Frontal cortex (tissue), 4 donors: ENCODE data around the gene PPP1R9A. TPM values are rescaled to one million over a fixed set of nuclear protein-coding genes. Genes with fewer than 3 reads are reported as not detected.
"Not testable (repeated sequence)": the region's sequence is repeated elsewhere in the genome, so short reads cannot be mapped to it uniquely, and the experiment has no call there.

Experiments
- DNase-seq, 2 donors: peaks; one replicate each; pipeline ENCODE4 v3.0.0; 2012; ENCODE audit warnings: low spot score in 2 of 2
- FAIRE-seq: peaks from 2 replicates; lab custom pipeline; 2012; peaks lifted over from hg19 to GRCh38; lab: Jason Lieb, UNC
- total RNA-seq: library from RNA; depleted of rRNA; stranded (reverse); fragments of >200 nt; gene quantifications from one replicate; pipeline ENCODE4 v1.2.3, GENCODE V29; 2014
- donor health status: control.
- donor health status: control.
- donor health status: control.

The PPP1R9A gene
- total RNA-seq, 1 donor from 2014 or later, result 93.3 TPM

DNA sequence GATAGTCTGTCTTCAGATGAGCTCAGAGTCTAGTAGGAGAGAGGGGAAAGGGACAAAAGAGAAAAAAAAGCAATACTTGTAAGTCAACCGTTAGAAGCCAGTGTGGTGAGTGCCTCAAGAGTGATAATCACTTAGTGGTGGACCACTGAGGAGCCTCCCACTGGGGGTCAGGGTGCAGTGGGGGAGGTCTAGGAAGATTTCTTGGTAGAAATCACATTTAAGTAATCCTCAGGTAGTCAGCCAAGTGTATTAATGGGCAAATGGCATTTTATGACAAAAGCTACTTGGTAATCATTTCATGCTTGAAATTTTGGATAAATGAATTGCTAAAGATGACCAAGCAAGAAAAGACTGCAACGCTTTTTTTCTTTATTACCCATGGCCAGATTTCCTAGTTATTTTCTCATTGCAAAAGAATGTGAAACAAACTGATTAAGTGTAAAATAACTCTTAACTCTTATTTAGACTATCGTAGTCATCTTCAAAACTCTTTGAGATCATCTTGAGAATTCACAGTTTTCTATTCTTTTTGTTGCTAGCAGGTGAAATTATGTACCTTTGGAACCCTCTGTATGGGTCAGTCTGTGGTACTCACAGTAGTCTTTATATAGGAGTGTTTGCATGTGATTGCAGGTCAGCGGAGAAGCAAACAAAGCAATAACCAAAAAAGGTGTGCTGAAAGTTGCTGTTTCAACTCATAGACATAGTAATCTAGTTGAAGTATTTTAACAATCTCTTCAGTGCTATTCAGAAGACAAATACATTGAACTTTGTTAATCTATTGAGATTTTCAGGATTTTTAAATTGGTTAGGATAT is 63.9 kb downstream of the PPP1R9A start:
- no peak for FAIRE-seq
- DNase-seq, result no peak

DNA sequence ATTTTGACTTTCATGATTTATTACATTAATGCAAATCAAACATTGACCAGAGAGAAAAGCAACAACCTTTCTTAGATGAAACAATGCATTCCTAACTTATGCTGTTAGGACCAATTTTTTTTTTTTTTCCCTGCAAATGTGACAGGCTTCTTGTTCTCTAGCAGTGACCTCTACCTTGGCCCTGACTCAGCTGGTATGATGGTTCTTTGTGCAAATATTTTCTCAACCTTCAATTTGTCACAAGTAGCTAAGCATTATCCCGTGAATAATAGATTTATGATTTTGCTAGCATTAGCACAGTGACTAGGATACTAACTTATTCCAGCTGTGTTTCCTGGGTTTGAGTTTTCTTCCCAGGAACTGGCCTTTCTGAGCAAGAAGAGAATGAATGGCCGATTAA is 64.9 kb downstream of the PPP1R9A start:
- FAIRE-seq, result no peak
- no peak for DNase-seq

DNA sequence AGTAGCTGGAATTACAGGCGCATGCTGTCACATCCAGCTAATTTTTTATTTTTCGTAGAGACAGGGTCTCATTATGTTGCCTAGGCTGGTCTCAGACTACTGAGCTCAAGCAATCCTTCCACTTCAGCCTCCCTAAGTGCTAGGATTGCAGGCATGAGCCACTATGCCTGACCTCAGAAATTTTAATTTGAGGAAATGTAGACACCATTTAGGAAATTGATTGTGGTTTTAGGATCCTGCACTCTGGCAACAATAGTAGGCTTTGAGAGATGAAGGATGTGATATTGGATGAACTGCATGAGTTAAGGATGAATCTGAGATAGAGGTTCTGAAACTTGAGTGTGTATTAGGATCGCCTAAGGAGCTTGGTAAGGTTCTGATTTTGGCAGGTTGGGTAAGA is 66.5 kb downstream of the PPP1R9A start:
- FAIRE-seq, result no peak
- no peak for DNase-seq

DNA sequence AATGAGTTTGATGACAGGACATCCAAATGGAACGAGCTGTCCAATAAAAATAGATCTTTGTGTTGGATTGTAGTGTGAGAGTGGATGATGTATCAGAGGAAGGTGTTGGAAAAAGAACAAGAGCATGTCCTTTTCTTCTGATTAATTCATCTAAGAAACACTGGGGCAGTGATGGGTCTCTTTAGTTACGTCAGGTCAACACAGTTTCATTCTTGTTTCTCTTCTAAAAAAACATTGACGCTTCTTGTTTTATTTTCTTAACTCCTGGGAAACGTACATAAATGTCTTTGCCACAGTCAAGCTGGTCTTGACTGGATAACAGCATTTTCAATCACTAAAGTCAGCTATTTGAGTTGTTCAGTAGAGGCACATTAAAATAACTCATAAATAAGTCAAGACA is 67.0 kb downstream of the PPP1R9A start:
- FAIRE-seq (no peak), DNase-seq (no peak)

DNA sequence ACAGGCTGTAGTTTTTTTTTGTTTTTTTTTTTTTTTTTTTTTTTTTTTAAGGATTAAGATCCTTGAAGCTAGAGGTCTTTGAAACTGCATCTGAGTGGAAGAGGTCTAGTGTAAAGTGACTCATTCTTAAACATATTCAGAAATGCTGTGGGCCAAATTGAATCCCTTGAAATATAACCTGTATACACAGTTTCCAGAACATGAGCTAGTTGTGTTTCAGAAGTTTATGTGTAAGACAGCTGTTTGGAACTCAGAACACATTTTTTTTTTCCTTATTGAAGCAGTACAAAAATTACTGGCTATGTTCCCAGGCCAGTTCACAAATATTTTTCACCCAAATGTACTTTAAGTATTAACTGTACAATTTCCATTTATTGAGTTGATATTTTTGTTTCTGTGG is 67.9 kb downstream of the PPP1R9A start:
- DNase-seq (no peak), FAIRE-seq (no peak)

DNA sequence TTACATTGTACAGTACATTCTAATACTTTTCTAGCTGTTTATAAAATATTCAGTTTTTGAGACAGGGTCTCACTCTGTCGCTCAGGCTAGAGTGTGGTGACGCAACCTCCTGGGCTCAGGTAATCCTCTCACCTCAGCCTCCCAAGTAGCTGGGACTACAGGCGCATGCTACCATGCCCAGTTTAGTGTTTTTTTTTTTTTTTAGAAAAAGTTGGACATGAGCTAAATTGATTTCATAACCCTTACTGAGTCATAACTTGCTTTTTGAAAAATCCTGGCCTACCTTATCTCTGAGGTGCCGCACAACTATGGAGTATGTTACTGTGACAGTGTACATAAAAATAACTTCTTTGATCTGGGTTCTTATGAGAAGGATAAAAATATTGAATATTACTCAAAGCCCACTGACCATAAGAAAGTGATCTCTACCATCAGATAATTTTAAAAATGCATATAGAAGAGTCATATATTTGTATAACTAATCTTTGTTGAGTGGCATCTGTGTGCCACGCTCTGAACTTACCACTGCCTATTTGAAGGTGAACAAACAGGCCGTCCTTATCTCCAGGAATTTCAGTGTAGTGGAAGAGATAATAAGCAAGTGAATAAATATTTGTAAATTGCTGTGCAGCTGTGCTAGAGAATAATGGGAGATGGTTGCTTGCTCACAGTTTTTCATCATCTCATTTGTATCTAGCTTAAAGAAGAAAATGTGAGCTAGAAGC is 73.2 kb downstream of the PPP1R9A start:
- FAIRE-seq (no peak), DNase-seq (no peak)

DNA sequence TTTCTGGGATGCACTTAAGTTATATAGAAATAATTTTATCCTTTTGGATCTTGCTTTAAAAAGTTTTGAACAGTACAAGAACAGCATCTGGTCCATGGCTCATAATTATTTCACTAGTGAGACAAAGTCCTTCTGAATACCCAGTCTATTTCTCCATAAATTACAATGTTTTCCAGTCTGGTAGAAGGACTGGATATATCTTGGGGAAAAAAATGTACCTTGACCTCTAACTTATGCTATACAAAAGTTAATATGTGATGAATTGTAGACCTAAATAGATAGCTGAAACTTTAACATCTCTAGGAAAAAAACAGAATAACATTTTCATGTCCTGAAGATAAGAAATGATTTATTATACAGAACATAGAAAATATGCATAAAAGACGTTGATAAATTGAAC is 88.5 kb downstream of the PPP1R9A start:
- no peak for DNase-seq
- peak; percentile 63 for FAIRE-seq

DNA sequence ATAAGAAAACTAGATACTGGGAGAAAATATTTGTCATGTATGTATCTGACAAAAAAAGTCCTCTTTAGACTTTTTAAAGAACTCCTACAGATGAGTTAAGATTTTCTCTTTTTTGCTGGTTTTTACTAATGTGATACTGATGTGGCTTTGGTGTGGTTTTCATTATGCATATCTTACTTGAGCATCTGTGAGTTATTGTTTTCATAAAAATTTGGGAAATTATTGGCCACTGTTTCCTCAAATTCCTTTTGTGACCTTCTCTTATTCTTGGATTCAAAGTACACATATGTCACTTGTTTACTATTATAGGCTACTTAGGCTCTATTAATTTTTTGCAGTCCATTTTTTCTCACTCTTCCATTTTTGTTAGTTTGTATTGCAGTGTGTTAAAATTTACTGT is 89.0 kb downstream of the PPP1R9A start:
- DNase-seq (no peak), FAIRE-seq (no peak)

DNA sequence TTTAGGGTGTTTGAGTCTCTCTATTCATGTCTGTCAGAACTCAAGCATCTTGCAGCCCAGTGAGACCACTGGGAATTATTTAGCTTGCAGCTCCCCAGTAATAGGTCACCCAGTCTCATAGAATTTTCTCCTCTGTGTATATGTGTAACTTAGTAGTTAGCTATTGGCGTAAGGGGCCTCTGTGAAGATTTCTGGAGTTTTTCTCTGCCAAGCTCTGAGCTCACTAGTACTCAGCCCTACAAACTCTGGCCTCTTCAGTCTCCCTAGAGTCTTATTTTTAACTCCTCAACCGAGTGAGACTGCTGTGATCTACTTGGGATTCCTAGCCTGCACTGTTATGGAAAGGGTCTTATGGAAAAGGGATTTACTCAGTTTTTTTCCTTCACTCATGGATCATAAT is 90.2 kb downstream of the PPP1R9A start:
- FAIRE-seq, result no peak

DNA sequence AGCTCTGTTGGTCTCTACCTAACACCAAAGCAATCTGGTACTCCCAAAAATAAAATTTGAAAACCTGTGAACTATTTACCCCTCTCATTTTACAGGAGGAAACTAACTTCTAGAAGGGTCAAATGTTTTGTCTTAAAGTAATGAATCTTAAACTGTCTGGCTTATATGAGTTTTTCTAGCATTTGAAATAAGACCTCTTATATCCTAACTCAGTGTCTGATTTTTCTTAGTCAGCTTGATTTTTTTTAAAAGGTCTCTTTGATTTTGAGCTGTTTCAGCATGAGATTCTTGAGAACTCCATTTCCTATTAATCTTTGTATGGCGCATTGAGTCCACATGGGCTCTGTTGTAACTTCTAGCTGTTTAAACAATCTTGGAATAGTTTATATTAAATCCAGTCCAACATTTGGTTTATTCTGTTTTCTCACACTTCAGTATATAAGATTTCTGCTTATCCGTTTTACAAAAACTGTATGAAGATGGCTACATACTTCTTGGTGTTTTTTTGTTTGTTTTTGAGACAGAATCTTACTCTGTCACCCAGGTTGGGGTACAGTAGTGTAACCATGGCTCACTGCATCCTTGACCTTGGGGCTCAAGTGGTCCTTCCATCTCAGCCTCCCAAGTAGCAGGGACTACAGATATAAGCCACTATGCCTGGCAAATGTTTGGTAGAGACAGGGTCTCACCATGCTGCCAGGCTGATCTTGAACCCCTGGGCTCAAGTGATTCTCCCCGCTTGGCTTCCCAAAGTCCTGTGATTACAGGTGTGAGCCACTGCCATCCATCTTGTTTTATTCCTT is 91.1 kb downstream of the PPP1R9A start:
- DNase-seq (no peak), FAIRE-seq (no peak)

More for the DNA sequence above, 90.2 kb downstream of the PPP1R9A start:
- DNase-seq, result no peak

DNA sequence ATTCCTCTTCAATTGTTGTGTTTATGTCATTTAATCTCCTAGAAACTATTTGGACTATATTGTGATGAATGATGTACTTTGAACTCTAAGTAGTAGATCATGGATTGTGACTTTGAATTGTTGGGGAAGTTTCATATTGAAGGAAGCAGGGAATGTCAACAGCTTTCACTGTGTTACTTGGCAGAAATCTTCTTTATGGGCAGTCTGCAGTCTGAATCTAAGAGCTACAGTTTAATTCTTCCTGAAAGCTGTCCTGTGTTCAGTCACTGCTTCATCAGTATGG is 91.6 kb downstream of the PPP1R9A start:
- DNase-seq, result no peak
- FAIRE-seq, result no peak

DNA sequence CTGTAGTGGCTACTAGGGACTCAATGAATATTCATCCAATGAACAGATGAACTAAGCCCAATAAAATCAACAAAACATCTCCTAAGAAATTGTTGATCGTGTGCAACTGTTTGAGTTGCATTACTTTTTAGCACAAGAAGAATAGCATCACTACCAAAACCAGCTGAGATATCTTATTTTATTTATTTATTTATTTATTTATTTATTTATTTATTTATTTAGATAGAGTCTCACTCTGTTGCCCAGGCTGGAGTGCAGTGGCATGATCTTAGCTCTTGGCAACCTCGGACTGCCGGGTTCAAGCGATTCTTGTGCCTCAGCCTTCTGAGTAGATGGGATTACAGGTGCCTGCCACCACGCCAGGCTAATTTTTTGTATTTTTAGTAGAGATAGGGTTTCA is 92.2 kb downstream of the PPP1R9A start:
- not testable (repeated sequence) for DNase-seq, FAIRE-seq

DNA sequence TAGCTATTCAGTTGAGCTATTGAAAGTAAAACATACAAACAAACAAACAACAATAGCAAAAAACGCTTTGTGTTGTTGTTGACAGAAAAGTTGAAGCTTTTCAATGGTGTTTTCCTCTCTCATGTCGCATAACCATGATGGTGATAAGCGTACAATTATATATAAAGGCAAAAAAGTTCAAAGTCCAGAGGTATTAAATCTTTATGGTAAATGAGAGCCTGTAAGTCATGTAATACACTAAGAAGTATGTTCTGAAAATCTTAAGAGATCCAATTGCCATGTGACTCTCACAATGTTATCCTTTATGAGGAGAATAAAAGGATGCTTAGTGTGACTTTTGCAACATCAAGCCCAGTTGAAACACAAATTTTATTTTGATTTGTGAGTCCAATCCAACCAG is 93.9 kb downstream of the PPP1R9A start:
- DNase-seq, result no peak
- no peak for FAIRE-seq

DNA sequence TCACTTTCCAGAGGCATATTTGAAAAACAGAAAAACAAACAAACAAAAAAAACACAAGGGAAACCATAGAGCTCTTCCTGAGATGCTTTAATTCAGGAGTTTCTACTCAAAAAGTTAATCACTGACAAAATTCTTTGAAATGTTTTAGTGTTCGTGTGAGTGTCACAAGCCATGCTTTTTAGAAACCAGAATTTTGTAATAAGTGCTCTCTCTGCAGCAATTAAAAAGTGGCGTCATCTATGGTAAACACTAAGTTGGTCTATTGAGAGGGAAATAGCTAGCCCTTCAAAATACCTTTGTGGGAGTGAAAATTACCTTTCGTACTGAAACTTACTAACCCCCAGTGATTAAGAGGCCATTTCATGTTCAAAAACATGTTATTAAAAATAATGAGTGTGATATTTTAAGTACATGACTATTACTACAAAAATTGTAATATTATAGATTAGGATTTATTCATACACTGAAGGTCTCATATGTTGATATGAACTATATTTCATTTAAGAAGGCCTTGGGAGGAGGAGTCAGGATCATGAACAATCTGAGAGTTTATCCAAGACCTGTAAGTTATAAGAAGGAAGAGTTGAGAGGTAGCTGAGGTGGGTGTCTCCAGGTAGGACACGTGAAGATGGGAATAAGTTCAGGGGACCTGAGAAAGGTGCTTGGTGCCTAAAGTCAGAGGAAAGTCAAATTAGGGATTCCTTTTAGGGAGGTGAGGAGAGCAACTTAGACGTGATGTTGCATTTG is 94.6 kb downstream of the PPP1R9A start:
- FAIRE-seq (no peak), DNase-seq (no peak)

DNA sequence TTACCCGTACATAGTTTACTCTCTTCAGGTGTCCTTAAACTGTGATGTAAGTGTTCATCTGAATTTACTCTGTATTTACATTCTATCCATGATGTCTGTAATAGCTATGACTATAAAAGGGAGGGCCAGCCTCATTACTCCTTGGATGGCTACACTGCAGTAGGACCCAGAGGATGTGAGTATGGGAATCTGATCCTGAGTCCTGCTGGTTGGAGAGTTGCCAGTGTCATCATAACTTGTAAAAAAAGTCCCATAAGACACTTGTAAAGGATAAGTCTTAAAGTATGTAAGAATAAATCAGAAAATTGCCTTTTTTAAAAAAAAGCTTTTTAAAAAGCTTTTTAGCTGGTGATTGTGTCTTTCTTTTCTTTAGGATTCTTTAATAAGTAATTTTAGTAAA is 95.4 kb downstream of the PPP1R9A start:
- FAIRE-seq (no peak), DNase-seq (no peak)

DNA sequence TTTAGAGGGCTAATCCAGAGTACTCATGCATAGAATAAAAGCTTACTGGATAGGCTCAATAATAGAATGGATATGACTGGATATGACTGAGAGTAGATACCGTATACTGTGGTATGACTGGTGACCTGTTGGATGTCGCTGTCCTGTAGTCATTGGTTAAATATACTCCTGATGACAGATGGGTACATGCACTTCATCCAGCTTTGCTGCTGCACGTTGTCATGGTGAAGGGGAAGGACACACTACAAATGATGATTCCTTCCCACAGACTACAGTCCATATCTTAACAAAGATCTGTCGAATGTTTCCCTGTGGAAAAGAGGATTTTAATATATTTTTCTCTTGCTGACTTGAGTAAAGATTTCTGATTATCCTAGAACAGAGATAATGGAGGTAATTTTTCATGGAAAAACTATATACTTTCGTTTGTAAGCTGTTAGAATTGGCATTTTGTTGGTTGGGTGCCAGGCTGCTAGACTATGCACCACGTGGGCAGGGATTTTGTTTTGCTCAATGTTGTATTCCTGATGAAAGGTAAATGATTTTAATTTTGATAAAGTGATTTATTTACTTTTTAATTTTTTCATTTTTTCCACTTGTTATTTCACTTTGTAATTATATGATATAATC is 97.3 kb downstream of the PPP1R9A start:
- DNase-seq, result no peak
- FAIRE-seq, result peak; percentile 56

DNA sequence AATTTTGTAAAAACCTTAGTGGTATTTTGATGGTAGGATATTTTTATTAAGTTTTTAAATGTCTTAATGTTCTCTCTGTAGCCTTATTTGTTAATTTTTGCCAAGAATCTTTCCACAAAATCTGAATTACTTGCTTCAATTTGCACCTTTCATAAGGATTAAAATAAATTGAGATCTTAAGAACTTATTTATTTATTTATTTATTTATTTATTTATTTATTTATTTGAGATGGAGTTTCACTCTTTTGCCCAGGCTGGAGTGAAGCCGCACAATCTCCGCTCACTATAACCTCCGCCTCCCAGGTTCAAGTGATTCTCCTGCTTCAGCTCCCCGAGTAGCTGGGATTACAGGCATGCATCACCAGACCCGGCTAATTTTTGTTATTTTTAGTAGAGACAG is 98.6 kb downstream of the PPP1R9A start:
- FAIRE-seq, result no peak
- DNase-seq, result no peak

DNA sequence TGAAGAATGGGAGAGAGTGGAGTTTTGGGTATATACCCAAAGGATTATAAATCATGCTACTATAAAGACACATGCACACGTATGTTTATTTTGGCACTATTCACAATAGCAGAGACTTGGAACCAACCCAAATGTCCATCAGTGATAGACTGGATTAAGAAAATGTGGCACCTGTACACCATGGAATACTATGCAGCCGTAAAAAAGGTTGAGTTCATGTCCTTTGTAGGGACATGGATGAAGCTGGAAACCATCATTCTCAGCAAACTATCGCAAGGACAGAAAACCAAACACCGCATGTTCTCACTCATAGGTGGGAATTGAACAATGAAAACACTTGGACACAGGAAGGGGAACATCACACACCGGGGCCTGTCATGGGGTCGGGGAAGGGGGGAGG is 101.4 kb downstream of the PPP1R9A start:
- FAIRE-seq, DNase-seq: not testable (repeated sequence)

DNA sequence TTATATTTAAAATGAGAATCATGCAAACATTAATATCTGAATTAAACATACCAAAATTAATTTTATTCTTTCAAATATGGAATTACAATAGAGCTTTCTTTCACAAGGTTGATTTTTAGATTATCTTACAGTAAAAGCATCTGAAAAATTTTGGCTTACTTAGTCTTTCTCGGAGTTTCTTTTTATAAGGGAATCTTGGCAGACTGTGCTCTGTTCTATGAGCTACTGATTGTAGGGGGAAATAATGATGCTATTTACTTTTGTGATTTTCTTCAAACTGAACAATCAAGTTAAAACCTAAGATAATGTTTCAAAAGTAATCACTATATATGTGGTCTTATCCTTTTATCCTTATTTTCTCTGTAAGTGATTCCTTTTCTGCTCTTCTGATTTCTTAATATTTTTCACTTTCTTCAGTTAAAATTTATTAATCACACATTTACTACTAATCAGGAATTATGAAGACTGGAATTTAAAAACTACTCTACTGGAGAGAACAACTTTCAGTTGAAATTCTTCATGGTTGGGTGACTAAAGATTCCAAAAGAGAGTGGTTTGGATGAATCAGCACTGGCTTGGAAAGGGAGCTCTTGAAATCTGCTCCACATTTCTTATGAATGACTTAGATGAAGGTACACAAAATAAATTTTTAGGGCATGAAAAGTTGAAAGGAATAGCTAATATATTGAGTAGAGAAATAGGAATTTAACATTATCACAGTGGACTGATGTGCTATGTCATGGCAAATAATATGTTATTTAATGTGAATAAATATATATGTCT is 103.9 kb downstream of the PPP1R9A start:
- FAIRE-seq, result no peak
- no peak for DNase-seq
